Measurements from ENCODE around the gene ANKRD13B. TPM values are rescaled to one million over a fixed set of nuclear protein-coding genes. Genes with fewer than 3 reads are reported as not detected.

Gene ANKRD13B
- total and polyA plus RNA-seq, 8 donors: 1.0 to 5.8 (median 3.5) TPM

- Histone ChIP-seq H3K4me3 (no peak overlapping the region), H3K4me1 (peaks cover 6 to 14% (median 7%) of the 10 kb centered on the region in 3 donors), H3K27me3 (no peaks in the 10 kb centered on the region), H3K9me3 (no peaks in the 10 kb centered on the region), H3K36me3 (no peaks in the 10 kb centered on the region), H3K27ac (no peak overlapping the region)
- 89 to 92% methylated on average over 6 of the region's 6 CpGs for WGBS, 2 donors
- no peak for TF ChIP-seq CTCF (IDR thresholded peaks at IDR 0.05)
- no peak for FAIRE-seq
- DNase-seq: peak in 2 of 6 donors; percentile 12 to 47
- no peak for ATAC-seq
- intact Hi-C loops (cut with DNase I): no loop called here
These were observed 21.4 kb upstream of the ANKRD13B start for GRCh38 chr17:29571486-29571882.

GRCh38 chr17:29571883-29572681 is 20.9 kb upstream of the ANKRD13B start:
- peaks cover 6 to 14% (median 7%) of the 10 kb centered on the region in 3 donors for H3K4me1 ChIP-seq
- H3K27ac ChIP-seq: no peak overlapping the region
- TF ChIP-seq CTCF (IDR thresholded peaks at IDR 0.05): no peak
- peak overlapping the region in 2 of 4 donors; percentile 28 to 38 for H3K4me3 ChIP-seq
- no peaks in the 10 kb centered on the region for H3K9me3 ChIP-seq
- intact Hi-C loops (cut with DNase I): no loop called here
- H3K36me3 ChIP-seq: no peaks in the 10 kb centered on the region
- peak in 4 of 6 donors; percentile 18 to 80 (median 52) for DNase-seq
- 48 to 51% methylated on average over 28 to 30 of the region's 30 CpGs for WGBS, 2 donors
- no peak for FAIRE-seq
- ATAC-seq: peak in 1 of 4 donors; percentile 7
- no peaks in the 10 kb centered on the region for H3K27me3 ChIP-seq

- Histone ChIP-seq H3K4me3 (peak overlapping the region in 2 of 4 donors; percentile 28 to 38), H3K27me3 (no peaks in the 10 kb centered on the region), H3K4me1 (peaks cover 6 to 14% (median 7%) of the 10 kb centered on the region in 3 donors), H3K9me3 (no peaks in the 10 kb centered on the region), H3K27ac (no peak overlapping the region), H3K36me3 (no peaks in the 10 kb centered on the region)
- intact Hi-C loops (cut with DNase I): no loop called here
- TF ChIP-seq CTCF (IDR thresholded peaks at IDR 0.05): peak; percentile 44 to 59 (median 54)
- FAIRE-seq (no peak), ATAC-seq (peak; percentile 43 to 58 (median 48)), DNase-seq (peak in 5 of 6 donors; percentile 53 to 84 (median 72))
- WGBS, 2 donors: 36 to 37% methylated on average over 51 to 61 of the region's 62 CpGs
These were observed 20.0 kb upstream of the ANKRD13B start for GRCh38 chr17:29572691-29573557.

- DNase-seq (peak in 2 of 6 donors; percentile 44 to 60), FAIRE-seq (no peak), ATAC-seq (no peak)
- Histone ChIP-seq H3K4me1 (peaks cover 6 to 14% (median 7%) of the 10 kb centered on the region in 3 donors), H3K27ac (no peak overlapping the region), H3K9me3 (no peaks in the 10 kb centered on the region), H3K36me3 (no peaks in the 10 kb centered on the region), H3K4me3 (no peak overlapping the region), H3K27me3 (no peaks in the 10 kb centered on the region)
- 68 to 75% methylated on average over 6 of the region's 6 CpGs for WGBS, 2 donors
- TF ChIP-seq CTCF (IDR thresholded peaks at IDR 0.05): no peak
- intact Hi-C loops (cut with DNase I): no loop called here
These were observed 19.4 kb upstream of the ANKRD13B start for GRCh38 chr17:29573558-29573869.
